ENCODE data around the gene KANK3. TPM values are rescaled to one million over a fixed set of nuclear protein-coding genes. Genes with fewer than 3 reads are reported as not detected.
A peak's percentile ranks its signal among the peaks of the same experiment; 100 is the strongest.

The KANK3 gene
- total and polyA plus RNA-seq, 2 of the 8 experiments (the other 6 are each of a cell fraction or from before 2014, with no cell fraction given) = 2.5 to 4.2 TPM

DNA sequence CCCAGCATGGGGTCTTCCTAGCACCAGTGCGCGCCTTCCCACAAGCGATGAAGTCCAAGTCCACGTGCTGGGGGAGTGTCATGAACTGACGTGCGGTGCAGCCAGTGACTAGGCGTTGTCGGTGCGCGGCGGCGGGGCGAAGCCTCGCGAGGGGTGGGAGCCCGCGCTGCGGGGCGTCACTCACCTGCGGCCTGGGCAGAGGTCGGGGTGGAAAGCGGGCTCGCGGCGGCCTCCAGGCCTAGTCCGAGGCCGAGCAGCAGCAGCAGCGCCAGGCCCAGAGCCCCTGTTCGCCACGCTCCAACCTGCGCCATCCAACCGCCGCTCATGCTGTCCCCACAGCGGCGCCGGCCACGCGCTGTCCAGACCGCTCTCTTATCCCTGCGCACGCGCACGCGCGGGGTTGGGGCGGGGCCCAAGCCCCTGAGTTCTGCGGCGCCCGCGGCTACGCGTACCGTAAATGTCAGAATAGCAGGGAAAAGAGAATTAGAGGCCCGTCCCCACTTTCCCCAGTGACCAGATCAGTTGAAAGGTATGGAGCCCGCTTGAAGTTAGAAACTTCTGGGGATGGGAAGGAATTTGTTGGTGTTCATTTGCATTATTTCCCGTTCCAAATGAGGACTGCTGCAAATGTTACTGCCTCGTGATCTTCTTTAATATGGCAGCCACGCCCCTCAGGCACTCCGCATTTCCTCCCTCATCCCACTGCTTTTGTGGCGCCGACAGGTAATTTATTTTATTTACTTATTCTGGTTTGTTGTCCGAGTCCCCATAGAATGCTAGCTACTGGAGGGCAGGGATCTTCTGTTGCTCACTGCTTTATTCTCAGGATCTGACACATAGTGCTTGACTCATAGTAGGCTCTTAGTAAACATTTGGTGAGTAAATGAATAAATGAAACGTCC, 34.8 kb downstream of the KANK3 start, which contains the start of gene CD320 (continued):
- TF ChIP-seq, protein P1, sequence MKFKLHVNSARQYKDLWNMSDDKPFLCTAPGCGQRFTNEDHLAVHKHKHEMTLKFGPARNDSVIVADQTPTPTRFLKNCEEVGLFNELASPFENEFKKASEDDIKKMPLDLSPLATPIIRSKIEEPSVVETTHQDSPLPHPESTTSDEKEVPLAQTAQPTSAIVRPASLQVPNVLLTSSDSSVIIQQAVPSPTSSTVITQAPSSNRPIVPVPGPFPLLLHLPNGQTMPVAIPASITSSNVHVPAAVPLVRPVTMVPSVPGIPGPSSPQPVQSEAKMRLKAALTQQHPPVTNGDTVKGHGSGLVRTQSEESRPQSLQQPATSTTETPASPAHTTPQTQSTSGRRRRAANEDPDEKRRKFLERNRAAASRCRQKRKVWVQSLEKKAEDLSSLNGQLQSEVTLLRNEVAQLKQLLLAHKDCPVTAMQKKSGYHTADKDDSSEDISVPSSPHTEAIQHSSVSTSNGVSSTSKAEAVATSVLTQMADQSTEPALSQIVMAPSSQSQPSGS (IDR thresholded peaks at IDR 0.05; ENCODE audit: low read length) = peak; percentile 51; the same call in 1 of the 2 replicates
- TF ChIP-seq ASH2L (IDR thresholded peaks at IDR 0.05; ENCODE audit: low read length) (peak; percentile 65), CBX5 (IDR thresholded peaks at IDR 0.05; ENCODE audit: low read depth, low read length) (no peak), HDAC2 (IDR thresholded peaks at IDR 0.05; ENCODE audit: borderline replicate concordance in 1 of 2, low read depth in 2 of 2, low read length in 2 of 2) (peak; percentile 76 to 86; a peak in 1 of 4 replicates), CBX8 (IDR thresholded peaks at IDR 0.05; ENCODE audit: borderline replicate concordance, low read depth, low read length) (no peak)
